ENCODE measurements around the gene HTRA1. TPM values are rescaled to one million over a fixed set of nuclear protein-coding genes. Genes with fewer than 3 reads are reported as not detected.

HTRA1 gene
- total RNA-seq, 2 donors from 2014 or later: 41.4 to 61.8 TPM

GRCh38 chr10:122514045-122514840 is 52.9 kb downstream of the HTRA1 start:
- intact Hi-C loops (cut with DNase I): no loop called here
- H3K4me3 ChIP-seq: no peak overlapping the region
- H3K4me1 ChIP-seq (replicated peaks): no peaks in the 10 kb centered on the region
- no peaks in the 10 kb centered on the region for H3K27me3 ChIP-seq (replicated peaks; ENCODE audit: insufficient read depth)
- 94% methylated on average over 22 of the region's 22 CpGs for WGBS
- no peak for DNase-seq (ENCODE audit: low spot score)
- no peaks in the 10 kb centered on the region for H3K9me3 ChIP-seq
- no peak for TF ChIP-seq POLR2A (IDR thresholded peaks at IDR 0.05)
- TF ChIP-seq POLR2AphosphoS5 (IDR thresholded peaks at IDR 0.05): no peak
- TF ChIP-seq CTCF (IDR thresholded peaks at IDR 0.05): no peak
- H3K36me3 ChIP-seq: peaks cover 0 to 7% of the 10 kb centered on the region in 2 donors
- H3K27ac ChIP-seq: no peak overlapping the region

GRCh38 chr10:122515022-122515424 is 53.7 kb downstream of the HTRA1 start:
- Histone ChIP-seq H3K9me3 (no peaks in the 10 kb centered on the region), H3K4me3 (no peak overlapping the region), H3K27me3 (replicated peaks; ENCODE audit: insufficient read depth) (no peaks in the 10 kb centered on the region), H3K4me1 (replicated peaks) (no peaks in the 10 kb centered on the region), H3K36me3 (peaks cover 0 to 7% of the 10 kb centered on the region in 2 donors), H3K27ac (no peak overlapping the region)
- TF ChIP-seq POLR2A (IDR thresholded peaks at IDR 0.05) (no peak), POLR2AphosphoS5 (IDR thresholded peaks at IDR 0.05) (no peak), CTCF (IDR thresholded peaks at IDR 0.05) (no peak)
- no peak for DNase-seq (ENCODE audit: low spot score)
- intact Hi-C loops (cut with DNase I): no loop called here
- WGBS: 85% methylated on average over 5 of the region's 5 CpGs

- Histone ChIP-seq H3K9me3 (no peaks in the 10 kb centered on the region), H3K27ac (no peak overlapping the region), H3K4me1 (replicated peaks) (no peaks in the 10 kb centered on the region), H3K4me3 (no peak overlapping the region), H3K27me3 (replicated peaks; ENCODE audit: insufficient read depth) (no peaks in the 10 kb centered on the region), H3K36me3 (peaks cover 0 to 7% of the 10 kb centered on the region in 2 donors)
- TF ChIP-seq CTCF (IDR thresholded peaks at IDR 0.05) (no peak), POLR2A (IDR thresholded peaks at IDR 0.05) (no peak), POLR2AphosphoS5 (IDR thresholded peaks at IDR 0.05) (no peak)
- DNase-seq (ENCODE audit: low spot score): no peak
- 92% methylated on average over 16 of the region's 16 CpGs for WGBS
- intact Hi-C loops (cut with DNase I): no loop called here
Measured at GRCh38 chr10:122515588-122516231, 54.4 kb downstream of the HTRA1 start.

DNA sequence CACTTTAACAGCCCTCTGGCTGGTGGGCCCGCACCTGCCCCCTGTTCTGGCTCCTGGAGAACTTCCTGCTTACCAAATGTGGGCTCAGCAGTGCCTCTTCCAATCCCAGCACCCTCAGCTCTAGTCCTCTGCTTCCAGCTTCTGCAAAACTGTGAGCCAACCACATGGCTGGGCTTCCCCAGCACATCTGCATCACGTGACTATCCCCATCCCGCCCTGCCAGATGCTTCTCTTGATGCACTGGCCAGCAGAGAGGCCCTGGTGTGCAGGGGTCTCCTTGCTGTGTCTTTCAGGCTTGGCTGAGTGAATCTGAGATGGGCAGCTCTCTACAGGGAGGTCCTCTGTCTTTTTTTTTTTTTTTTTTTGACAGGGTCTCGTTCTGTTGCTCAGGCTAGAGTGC is 55.4 kb downstream of the HTRA1 start:
- no peak for TF ChIP-seq POLR2A (IDR thresholded peaks at IDR 0.05)
- no peak for TF ChIP-seq POLR2AphosphoS5 (IDR thresholded peaks at IDR 0.05)
- TF ChIP-seq CTCF (IDR thresholded peaks at IDR 0.05): no peak
- Histone ChIP-seq H3K4me1 (replicated peaks) (no peaks in the 10 kb centered on the region), H3K36me3 (peaks cover 0 to 7% of the 10 kb centered on the region in 2 donors), H3K4me3 (no peak overlapping the region), H3K9me3 (no peaks in the 10 kb centered on the region), H3K27me3 (replicated peaks; ENCODE audit: insufficient read depth) (no peaks in the 10 kb centered on the region), H3K27ac (no peak overlapping the region)
- intact Hi-C loops (cut with DNase I): no loop called here
- 93% methylated on average over 4 of the region's 4 CpGs for WGBS
- no peak for DNase-seq (ENCODE audit: low spot score)
